GM19397 (cell line): Measurements from ENCODE around the gene GLA.

Experiments used
- ATAC-seq: cut with Tn5 transposase; IDR thresholded peaks from one replicate; pipeline ENCODE4 v1.9.1; 2021; ENCODE audit warnings: mild to moderate bottlenecking, moderate library complexity; ENCODE audit not compliant: unreplicated experiment

Gene GLA

GRCh38 chrX:101407748-101408531, at the start of gene GLA, which contains the start of gene HNRNPH2:
Gene GLA, minus strand, starts transcription at chrX:101407925. Its CDS starts 22 bp downstream, at chrX:101407903.
Gene HNRNPH2, plus strand, starts transcription at chrX:101408222. Its CDS starts 3,767 bp downstream, at chrX:101411989.
- peak; percentile 93 for ATAC-seq

GRCh38 chrX:101452056-101452455, 44.3 kb upstream of the GLA start:
- no peak for ATAC-seq

- ATAC-seq: no peak
These were observed 43.2 kb upstream of the GLA start for GRCh38 chrX:101450961-101451360.

- ATAC-seq: no peak
These were observed 42.4 kb upstream of the GLA start for GRCh38 chrX:101450085-101450484.

GRCh38 chrX:101449279-101449678, 41.6 kb upstream of the GLA start:
- ATAC-seq: no peak

GRCh38 chrX:101442085-101442484, 34.4 kb upstream of the GLA start:
- ATAC-seq: no peak

- ATAC-seq: peak; percentile 87
These were observed 22.8 kb upstream of the GLA start for GRCh38 chrX:101430457-101431078.

GRCh38 chrX:101429934-101430333, 22.2 kb upstream of the GLA start:
- ATAC-seq: peak; percentile 47

- ATAC-seq: no peak
These were observed 20.2 kb upstream of the GLA start for GRCh38 chrX:101427954-101428353.

GRCh38 chrX:101419489-101419888, 11.8 kb upstream of the GLA start:
- no peak for ATAC-seq

GRCh38 chrX:101417981-101418841, 10.5 kb upstream of the GLA start:
- no peak for ATAC-seq

- no peak for ATAC-seq
These were observed 9.5 kb upstream of the GLA start for GRCh38 chrX:101417190-101417589.

- ATAC-seq: no peak
These were observed 9.0 kb upstream of the GLA start for GRCh38 chrX:101416691-101417090.

GRCh38 chrX:101415180-101416145, 7.7 kb upstream of the GLA start:
- ATAC-seq: peak; percentile 61

GRCh38 chrX:101411984-101412383, 4.3 kb upstream of the GLA start:
- ATAC-seq: no peak

- no peak for ATAC-seq
These were observed 2.7 kb upstream of the GLA start for GRCh38 chrX:101410461-101410860.

GRCh38 chrX:101409043-101409442, 1.3 kb upstream of the GLA start:
- ATAC-seq: no peak

GRCh38 chrX:101408532-101408841, 762 bp upstream of the GLA start:
- ATAC-seq: no peak

GRCh38 chrX:101407167-101407747, 468 bp downstream of the GLA start:
- ATAC-seq: no peak

- no peak for ATAC-seq
These were observed 7.9 kb downstream of the GLA start for GRCh38 chrX:101399825-101400224.
